Epithelial cell of esophagus (primary cell): ENCODE results near the gene GRK3.
A peak's percentile ranks its signal among the peaks of the same experiment; 100 is the strongest.
"Not testable (repeated sequence)": the region's sequence is repeated elsewhere in the genome, so short reads cannot be mapped to it uniquely, and the experiment has no call there.

Experiments used
- DNase-seq: peaks from one replicate; pipeline ENCODE4 v3.0.0; 2010; ENCODE audit warnings: low read depth
- H3K4me3 ChIP-seq: 2 replicates; pipeline ENCODE4 v1.5.1; 2011; ENCODE audit warnings: mild to moderate bottlenecking, low read length, control low read depth
- CTCF ChIP-seq: IDR thresholded peaks from 2 replicates; pipeline ENCODE4 v1.5.1; 2011; ENCODE audit warnings: low read depth, mild to moderate bottlenecking, low read length, control low read depth, inconsistent platforms; ENCODE audit not compliant: insufficient read depth; ENCODE audit errors: missing control alignments

GRK3 gene

DNA sequence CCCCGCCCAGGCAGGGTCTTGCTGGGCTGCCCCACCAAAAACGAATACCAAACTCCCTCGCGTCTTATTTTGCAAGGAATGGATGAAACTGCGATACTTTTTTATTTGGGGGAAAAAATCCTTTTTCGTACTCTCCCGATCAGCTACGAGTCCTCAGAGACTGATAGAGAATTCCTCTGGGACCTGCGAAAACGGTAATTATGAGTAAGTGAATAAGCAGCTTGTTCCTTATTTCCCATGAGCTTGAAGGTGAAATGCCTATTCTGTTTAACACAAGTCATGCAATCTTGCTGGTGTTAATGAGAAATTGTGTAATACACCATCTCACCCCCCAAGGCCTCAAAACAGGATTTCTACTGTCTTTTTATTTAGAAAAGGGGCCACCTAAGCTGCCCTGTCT lies 5.5 kb downstream of the GRK3 start:
- no peak for TF ChIP-seq CTCF
- no peak overlapping the region for H3K4me3 ChIP-seq
- no peak for DNase-seq

- H3K4me3 ChIP-seq, result no peak overlapping the region
- no peak for TF ChIP-seq CTCF
- DNase-seq, result no peak
Observed at GRCh38 chr22:25570486-25570885, 6.0 kb downstream of the GRK3 start.

DNA sequence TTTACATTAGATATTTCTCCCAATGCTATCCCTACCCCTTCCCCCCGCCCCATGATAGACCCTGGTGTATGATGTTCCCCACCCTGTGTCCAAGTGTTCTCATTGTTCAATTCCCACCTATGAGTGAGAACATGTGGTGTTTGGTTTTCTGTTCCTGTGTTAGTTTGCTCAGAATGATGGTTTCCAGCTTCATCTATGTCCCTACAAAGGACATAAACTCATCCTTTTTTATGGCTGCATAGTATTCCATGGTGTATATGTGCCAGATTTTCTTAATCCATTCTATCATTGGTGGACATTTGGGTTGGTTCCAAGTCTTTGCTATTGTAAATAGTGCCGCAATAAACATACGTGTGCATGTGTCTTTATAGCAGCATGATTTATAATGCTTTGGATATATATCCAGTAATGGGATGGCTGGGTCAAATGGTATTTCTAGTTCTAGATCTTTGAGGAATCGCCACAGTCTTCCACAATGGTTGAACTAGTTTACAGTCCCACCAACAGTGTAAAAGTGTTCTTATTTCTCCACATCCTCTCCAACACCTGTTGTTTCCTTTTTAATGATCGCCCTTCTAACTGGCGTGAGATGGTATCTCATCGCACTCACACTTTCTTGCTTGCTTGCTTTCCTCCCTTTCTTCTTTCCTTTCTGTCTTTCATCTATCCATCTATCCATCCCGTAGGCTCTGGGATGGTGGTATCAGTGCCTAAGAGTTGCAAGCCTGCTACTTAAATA lies 7.7 kb downstream of the GRK3 start:
- not testable (repeated sequence) for DNase-seq, H3K4me3 ChIP-seq

DNA sequence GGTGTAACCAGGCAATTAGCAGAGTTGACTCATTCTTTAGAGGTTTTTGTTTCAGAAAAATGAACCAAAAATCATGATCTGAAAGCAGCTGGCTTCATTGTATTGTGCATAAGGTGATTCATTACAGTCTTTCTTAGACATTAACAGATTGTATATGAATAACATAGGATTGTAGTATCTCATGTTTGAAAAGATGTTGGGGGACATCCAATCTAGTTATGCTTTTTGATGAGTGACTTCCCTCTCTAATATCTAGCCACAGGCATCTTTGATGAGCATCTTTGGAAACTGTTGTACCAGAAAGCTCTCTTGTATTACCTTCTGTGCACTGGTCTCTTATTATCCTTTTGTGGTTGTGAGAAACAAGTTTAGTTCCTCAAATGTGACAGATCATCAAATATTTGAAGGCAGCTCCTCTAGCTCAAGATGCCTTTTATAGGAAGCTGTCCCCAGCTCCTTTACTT lies 8.3 kb downstream of the GRK3 start:
- no peak for TF ChIP-seq CTCF
- DNase-seq, result no peak
- no peak overlapping the region for H3K4me3 ChIP-seq

DNA sequence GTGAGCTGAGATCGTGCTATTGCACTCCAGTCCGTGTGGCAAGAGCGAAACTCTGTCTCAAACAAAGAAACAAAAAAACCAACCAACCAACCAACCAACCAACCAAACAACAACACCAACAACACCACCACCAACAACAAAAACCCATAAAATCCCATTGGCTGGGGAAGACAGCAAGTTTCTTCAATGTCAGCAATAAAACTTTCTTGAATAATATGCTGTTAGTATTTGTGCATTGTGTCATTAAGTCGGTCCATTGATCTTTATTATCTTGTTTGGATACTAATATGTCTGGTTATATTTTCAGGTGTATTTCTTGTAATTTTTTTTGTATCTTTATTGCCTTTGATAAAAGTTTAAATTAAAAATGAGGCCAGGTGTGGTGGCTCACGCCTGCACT lies 9.4 kb downstream of the GRK3 start:
- no peak for DNase-seq
- no peak for TF ChIP-seq CTCF
- H3K4me3 ChIP-seq, result no peak overlapping the region

DNA sequence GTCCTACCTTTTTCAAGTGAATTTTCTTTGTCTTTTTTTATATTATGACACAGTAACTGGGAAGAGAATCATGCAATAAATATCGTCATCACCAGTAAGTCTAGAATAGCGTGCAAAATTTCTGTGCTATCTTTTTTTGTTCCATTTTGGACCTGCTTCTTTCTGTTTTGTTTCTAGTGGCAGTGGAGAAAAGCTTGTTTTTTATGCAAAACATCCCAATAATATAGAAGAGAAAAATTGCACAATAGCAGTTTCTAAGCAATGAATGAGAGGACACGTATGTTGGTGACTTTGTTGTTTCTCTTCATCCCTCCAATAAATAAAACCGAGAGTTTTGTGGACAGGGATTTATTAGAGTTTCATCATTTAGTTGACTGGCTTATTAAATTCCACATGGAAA lies 10.3 kb downstream of the GRK3 start:
- no peak for DNase-seq
- no peak overlapping the region for H3K4me3 ChIP-seq
- no peak for TF ChIP-seq CTCF

DNA sequence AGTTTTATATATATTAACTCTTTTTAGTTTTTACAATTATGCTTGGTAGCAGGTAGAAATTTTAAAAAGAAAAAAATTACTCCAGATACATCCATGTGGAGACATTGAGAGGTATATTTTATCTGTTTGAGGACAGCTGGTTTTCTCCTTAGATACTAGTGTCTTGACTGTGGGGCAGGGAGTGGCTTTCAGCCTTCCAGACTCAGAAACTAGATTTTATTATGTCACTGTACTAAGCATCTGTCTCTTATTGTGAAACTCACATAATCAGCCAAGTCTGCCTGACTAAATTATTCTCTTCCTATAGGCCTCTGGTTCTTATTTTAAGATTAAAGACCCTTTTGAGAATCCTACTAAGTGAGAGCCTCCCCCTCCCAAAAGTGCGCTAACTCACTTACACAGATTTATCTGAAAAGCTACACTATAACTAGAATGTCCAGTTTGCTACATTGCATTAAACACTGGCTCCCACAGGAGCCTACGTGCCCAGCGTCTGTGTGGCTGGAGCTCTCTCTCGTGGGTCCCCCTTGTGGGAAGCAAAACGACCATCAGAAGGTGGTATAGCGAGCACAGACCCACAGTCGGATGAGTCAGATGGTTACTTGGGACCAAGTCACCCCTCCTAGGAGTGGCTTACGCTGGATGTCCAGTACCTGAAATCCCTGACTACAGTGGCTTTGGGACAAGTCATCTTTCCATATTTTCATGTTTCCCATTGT lies 11.4 kb downstream of the GRK3 start:
- DNase-seq, result peak; percentile 15
- not testable (repeated sequence) for H3K4me3 ChIP-seq

GRCh38 chr22:25581452-25581851 lies 17.0 kb downstream of the GRK3 start:
- not testable (repeated sequence) for H3K4me3 ChIP-seq, DNase-seq

- TF ChIP-seq CTCF, result no peak
- peak; percentile 11 for DNase-seq
- H3K4me3 ChIP-seq, result no peak overlapping the region
Observed at GRCh38 chr22:25582946-25583345, 18.5 kb downstream of the GRK3 start.

- DNase-seq, result peak; percentile 45
- not testable (repeated sequence) for H3K4me3 ChIP-seq
Observed at GRCh38 chr22:25584993-25585392, 20.5 kb downstream of the GRK3 start.

DNA sequence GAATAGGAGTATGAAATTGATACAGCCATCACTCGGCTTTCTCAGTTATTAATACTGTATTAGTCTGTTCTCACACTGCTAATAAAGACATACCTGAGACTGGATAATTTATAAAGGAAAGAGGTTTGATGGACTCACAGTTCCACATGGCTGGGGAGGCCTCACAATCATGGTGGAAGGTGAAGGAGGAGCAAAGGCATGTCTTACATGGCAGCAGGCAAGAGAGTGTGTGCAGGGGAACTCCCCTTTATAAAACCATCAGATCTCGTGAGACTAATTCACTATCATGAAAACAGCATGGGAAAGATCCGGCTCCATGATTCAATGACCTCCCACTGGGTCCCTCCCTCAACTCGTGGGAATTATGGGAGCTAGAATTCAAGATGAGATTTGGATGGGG lies 25.2 kb downstream of the GRK3 start:
- not testable (repeated sequence) for DNase-seq, H3K4me3 ChIP-seq

GRCh38 chr22:25593323-25593722 lies 28.8 kb downstream of the GRK3 start:
- not testable (repeated sequence) for H3K4me3 ChIP-seq, DNase-seq
